GM10248 (cell line): ENCODE measurements around the gene FAM81B.
"Not testable (repeated sequence)": the region's sequence is repeated elsewhere in the genome, so short reads cannot be mapped to it uniquely, and the experiment has no call there.

Experiments used
- CTCF ChIA-PET: fragments of 300-600 bp; sonication (Branson Sonifier 250); formaldehyde crosslinking; extraction: SDS; loops from one replicate; lab custom pipeline; 2021; ENCODE audit warnings: antibody characterized with exemption; lab: Yijun Ruan, JAX
- POLR2A ChIA-PET: fragments of 350-650 bp; sonication (Branson Sonifier 250); formaldehyde crosslinking; extraction: SDS; loops from one replicate; lab custom pipeline; 2020; ENCODE audit warnings: antibody characterized with exemption; lab: Yijun Ruan, JAX
- DNase-seq: peaks from one replicate; pipeline ENCODE4 v3.0.0; 2012; ENCODE audit errors: extremely low spot score
- CTCF ChIP-seq: IDR thresholded peaks from 2 replicates; pipeline ENCODE4 v1.5.1; 2012; ENCODE audit warnings: mild to moderate bottlenecking, low read depth; ENCODE audit errors: extremely low read depth, missing control alignments, control extremely low read depth

The FAM81B gene

GRCh38 chr5:95380103-95380628 is 11.0 kb upstream of the FAM81B start:
- DNase-seq, result no peak
- ChIA-PET CTCF (interaction anchor here (1.2 kb wide), 1 partner anchor 10 kb away, joined by 3 read pairs; no protein-coding TSS in a partner anchor), POLR2A (no interaction called here)
- TF ChIP-seq CTCF, result no peak

GRCh38 chr5:95382801-95383200 is 8.4 kb upstream of the FAM81B start:
- TF ChIP-seq CTCF, result no peak
- ChIA-PET POLR2A (no interaction called here), CTCF (interaction anchor here (0.7 kb wide), 1 partner anchor 31 kb away, joined by 3 read pairs; no protein-coding TSS in a partner anchor)
- no peak for DNase-seq

GRCh38 chr5:95384485-95385213 is 6.5 kb upstream of the FAM81B start:
- CTCF ChIA-PET, result interaction anchor here (1.0 kb wide), 1 partner anchor 25 kb away, joined by 4 read pairs; no protein-coding TSS in a partner anchor
- POLR2A ChIA-PET, result no interaction called here
- TF ChIP-seq CTCF, result no peak
- DNase-seq, result no peak

- no peak for DNase-seq
- no peak for TF ChIP-seq CTCF
- POLR2A ChIA-PET, result no interaction called here
- CTCF ChIA-PET, result interaction anchor here (1.0 kb wide), 1 partner anchor 24 kb away, joined by 4 read pairs; no protein-coding TSS in a partner anchor
Observed at GRCh38 chr5:95385334-95385733, 5.8 kb upstream of the FAM81B start.

- POLR2A ChIA-PET, DNase-seq: not testable (repeated sequence)
- CTCF ChIA-PET, result interaction anchor here (1.1 kb wide), 1 partner anchor 10 kb away, joined by 3 read pairs; no protein-coding TSS in a partner anchor
Observed at GRCh38 chr5:95391965-95392364, 799 bp downstream of the FAM81B start.

- DNase-seq, result no peak
- POLR2A ChIA-PET, result no interaction called here
- no peak for TF ChIP-seq CTCF
Observed at GRCh38 chr5:95392593-95393182, 1.5 kb downstream of the FAM81B start.

GRCh38 chr5:95393279-95393678 is 2.1 kb downstream of the FAM81B start:
- no peak for DNase-seq
- ChIA-PET POLR2A (no interaction called here), CTCF (no interaction called here)
- no peak for TF ChIP-seq CTCF

More at GRCh38 chr5:95392593-95393182, 1.5 kb downstream of the FAM81B start:
- CTCF ChIA-PET, result no interaction called here
